ENCODE results near the gene SLC30A10. TPM values are rescaled to one million over a fixed set of nuclear protein-coding genes. Genes with fewer than 3 reads are reported as not detected.

The SLC30A10 gene
- total and polyA plus RNA-seq, 2 of the 13 experiments (the other 11 are each of a cell fraction or from before 2014, with no cell fraction given) = 20.9 to 30.2 TPM

DNA sequence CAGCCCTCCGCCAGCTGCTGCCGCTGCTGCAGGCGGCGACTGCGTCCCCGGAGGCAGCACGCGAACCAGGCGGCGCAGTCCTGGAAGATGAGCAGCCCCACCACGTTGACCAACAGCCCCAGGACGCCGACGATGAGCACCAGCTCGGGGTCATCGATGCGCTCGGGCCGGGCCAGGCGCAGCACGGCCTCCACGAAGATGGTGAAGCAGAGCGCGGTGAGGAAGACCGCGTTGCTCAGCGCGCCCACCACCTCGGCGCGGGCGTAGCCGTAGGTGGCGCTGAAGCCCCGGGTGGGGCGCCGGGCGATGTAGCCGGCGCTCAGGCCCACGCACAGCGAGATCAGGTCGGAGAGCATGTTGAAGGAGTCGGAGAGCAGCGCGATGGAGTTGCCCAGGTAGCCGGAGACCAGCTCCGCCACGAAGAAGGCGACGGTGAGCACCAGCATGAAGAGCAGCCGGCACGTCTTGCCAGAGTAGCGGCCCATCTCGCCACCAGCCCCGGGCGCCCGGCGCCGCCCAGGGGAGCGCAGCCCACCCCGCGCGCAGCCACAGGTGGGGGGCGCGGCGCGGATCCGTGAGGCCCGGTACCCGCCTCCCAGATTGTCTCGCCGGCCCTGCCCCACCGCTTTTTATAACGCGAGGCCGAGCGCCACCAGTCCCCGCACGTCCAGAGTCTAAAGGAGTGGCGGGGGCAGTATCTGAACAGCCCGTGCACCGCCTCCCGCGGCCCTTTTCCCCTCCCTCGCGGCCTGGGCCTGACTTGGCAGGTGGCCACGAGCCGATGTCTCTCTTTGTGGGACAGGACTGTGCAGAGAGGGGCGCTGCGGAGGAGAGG lies at the start of gene SLC30A10 (continued):
- TF ChIP-seq, protein P1, sequence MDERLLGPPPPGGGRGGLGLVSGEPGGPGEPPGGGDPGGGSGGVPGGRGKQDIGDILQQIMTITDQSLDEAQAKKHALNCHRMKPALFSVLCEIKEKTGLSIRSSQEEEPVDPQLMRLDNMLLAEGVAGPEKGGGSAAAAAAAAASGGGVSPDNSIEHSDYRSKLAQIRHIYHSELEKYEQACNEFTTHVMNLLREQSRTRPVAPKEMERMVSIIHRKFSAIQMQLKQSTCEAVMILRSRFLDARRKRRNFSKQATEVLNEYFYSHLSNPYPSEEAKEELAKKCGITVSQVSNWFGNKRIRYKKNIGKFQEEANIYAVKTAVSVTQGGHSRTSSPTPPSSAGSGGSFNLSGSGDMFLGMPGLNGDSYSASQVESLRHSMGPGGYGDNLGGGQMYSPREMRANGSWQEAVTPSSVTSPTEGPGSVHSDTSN (CRISPR knock-in tag; IDR thresholded peaks at IDR 0.05) = no peak; the same call in none of the 2 replicates
- TF ChIP-seq RCOR2 (CRISPR knock-in tag; IDR thresholded peaks at IDR 0.05) (no peak), ZNF510 (CRISPR knock-in tag; IDR thresholded peaks at IDR 0.05; ENCODE audit: low read depth) (no peak), NKX3-1 (CRISPR knock-in tag; IDR thresholded peaks at IDR 0.05) (peak; percentile 25), TRIM24 (CRISPR knock-in tag; IDR thresholded peaks at IDR 0.05) (no peak), ZIK1 (CRISPR knock-in tag; IDR thresholded peaks at IDR 0.05; ENCODE audit: borderline replicate concordance, low read depth) (no peak), NR2C2 (CRISPR knock-in tag; IDR thresholded peaks at IDR 0.05; ENCODE audit: borderline replicate concordance) (peak; percentile 39; the same call in 1 of the 2 replicates), ARNT2 (CRISPR knock-in tag; IDR thresholded peaks at IDR 0.05; ENCODE audit: low read depth) (peak; percentile 46; the same call in 1 of the 2 replicates), CBX5 (CRISPR knock-in tag; IDR thresholded peaks at IDR 0.05; ENCODE audit: borderline replicate concordance) (peak; percentile 28; the same call in 1 of the 2 replicates), MTA1 (CRISPR knock-in tag; IDR thresholded peaks at IDR 0.05; ENCODE audit: borderline replicate concordance) (peak; percentile 2; the same call in 1 of the 2 replicates), STAG1 (CRISPR knock-in tag; IDR thresholded peaks at IDR 0.05) (peak; percentile 19; the same call in 1 of the 2 replicates), RBM22 (optimal IDR thresholded peaks at IDR 0.05; ENCODE audit: low read length) (no peak), KAT7 (CRISPR knock-in tag; IDR thresholded peaks at IDR 0.05; ENCODE audit: borderline replicate concordance) (peak; percentile 43; the same call in 1 of the 2 replicates), ZNF121 (CRISPR knock-in tag; IDR thresholded peaks at IDR 0.05) (peak; percentile 82; the same call in 1 of the 2 replicates), ZC3H13 (CRISPR knock-in tag; IDR thresholded peaks at IDR 0.05) (peak; percentile 33; the same call in 1 of the 2 replicates), ZNF441 (CRISPR knock-in tag; IDR thresholded peaks at IDR 0.05; ENCODE audit: borderline replicate concordance) (peak; percentile 14; the same call in 1 of the 2 replicates)
- TF ChIP-seq, protein P2, sequence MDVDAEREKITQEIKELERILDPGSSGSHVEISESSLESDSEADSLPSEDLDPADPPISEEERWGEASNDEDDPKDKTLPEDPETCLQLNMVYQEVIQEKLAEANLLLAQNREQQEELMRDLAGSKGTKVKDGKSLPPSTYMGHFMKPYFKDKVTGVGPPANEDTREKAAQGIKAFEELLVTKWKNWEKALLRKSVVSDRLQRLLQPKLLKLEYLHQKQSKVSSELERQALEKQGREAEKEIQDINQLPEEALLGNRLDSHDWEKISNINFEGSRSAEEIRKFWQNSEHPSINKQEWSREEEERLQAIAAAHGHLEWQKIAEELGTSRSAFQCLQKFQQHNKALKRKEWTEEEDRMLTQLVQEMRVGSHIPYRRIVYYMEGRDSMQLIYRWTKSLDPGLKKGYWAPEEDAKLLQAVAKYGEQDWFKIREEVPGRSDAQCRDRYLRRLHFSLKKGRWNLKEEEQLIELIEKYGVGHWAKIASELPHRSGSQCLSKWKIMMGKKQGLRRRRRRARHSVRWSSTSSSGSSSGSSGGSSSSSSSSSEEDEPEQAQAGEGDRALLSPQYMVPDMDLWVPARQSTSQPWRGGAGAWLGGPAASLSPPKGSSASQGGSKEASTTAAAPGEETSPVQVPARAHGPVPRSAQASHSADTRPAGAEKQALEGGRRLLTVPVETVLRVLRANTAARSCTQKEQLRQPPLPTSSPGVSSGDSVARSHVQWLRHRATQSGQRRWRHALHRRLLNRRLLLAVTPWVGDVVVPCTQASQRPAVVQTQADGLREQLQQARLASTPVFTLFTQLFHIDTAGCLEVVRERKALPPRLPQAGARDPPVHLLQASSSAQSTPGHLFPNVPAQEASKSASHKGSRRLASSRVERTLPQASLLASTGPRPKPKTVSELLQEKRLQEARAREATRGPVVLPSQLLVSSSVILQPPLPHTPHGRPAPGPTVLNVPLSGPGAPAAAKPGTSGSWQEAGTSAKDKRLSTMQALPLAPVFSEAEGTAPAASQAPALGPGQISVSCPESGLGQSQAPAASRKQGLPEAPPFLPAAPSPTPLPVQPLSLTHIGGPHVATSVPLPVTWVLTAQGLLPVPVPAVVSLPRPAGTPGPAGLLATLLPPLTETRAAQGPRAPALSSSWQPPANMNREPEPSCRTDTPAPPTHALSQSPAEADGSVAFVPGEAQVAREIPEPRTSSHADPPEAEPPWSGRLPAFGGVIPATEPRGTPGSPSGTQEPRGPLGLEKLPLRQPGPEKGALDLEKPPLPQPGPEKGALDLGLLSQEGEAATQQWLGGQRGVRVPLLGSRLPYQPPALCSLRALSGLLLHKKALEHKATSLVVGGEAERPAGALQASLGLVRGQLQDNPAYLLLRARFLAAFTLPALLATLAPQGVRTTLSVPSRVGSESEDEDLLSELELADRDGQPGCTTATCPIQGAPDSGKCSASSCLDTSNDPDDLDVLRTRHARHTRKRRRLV (CRISPR knock-in tag; IDR thresholded peaks at IDR 0.05) = no peak; the same call in 1 of the 2 replicates
- TF ChIP-seq, protein P3, sequence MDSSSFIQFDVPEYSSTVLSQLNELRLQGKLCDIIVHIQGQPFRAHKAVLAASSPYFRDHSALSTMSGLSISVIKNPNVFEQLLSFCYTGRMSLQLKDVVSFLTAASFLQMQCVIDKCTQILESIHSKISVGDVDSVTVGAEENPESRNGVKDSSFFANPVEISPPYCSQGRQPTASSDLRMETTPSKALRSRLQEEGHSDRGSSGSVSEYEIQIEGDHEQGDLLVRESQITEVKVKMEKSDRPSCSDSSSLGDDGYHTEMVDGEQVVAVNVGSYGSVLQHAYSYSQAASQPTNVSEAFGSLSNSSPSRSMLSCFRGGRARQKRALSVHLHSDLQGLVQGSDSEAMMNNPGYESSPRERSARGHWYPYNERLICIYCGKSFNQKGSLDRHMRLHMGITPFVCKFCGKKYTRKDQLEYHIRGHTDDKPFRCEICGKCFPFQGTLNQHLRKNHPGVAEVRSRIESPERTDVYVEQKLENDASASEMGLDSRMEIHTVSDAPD (CRISPR knock-in tag; IDR thresholded peaks at IDR 0.05) = 0 out of 2 replicates have a peak, but pooled peaks have one; percentile 19
- TF ChIP-seq, protein P4, sequence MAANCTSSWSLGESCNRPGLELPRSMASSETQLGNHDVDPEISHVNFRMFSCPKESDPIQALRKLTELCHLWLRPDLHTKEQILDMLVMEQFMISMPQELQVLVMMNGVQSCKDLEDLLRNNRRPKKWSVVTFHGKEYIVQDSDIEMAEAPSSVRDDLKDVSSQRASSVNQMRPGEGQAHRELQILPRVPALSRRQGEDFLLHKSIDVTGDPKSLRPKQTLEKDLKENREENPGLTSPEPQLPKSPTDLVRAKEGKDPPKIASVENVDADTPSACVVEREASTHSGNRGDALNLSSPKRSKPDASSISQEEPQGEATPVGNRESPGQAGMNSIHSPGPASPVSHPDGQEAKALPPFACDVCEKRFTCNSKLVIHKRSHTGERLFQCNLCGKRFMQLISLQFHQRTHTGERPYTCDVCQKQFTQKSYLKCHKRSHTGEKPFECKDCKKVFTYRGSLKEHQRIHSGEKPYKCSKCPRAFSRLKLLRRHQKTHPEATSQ (CRISPR knock-in tag; IDR thresholded peaks at IDR 0.05; ENCODE audit: borderline replicate concordance) = 0 out of 2 replicates have a peak, but pooled peaks have one; percentile 52
